Activated naive CD8-positive, alpha-beta T cell treated with anti-CD3 and anti-CD28 coated beads, Interleukin-2, amount 50 U/mL, for 16 hours (primary cell): ENCODE results near the gene DOCK4.

Experiments used
- DNase-seq: peaks from one replicate; pipeline ENCODE4 v3.0.0-alpha.2; 2020; ENCODE audit warnings: low read depth, low spot score

The DOCK4 gene

DNA sequence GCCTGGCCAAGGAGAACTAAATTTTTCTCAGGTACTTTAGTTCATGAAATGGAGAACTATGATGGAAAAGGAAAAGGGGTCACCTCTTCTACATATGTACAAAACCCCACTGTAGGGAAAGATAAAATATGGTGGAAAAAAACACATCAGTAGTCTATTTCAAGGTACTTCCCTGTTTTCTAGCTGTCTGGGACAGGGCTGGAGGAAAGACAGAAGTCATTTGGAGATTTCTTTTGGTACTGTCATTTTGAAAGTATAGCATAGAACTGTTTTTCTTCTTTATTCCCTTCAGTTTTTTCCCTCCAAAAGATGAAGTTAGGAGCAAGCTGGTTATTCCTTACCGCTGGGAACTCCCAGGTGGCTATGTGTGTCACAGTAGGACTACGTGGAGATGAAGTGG is 196.1 kb downstream of the DOCK4 start:
- no peak for DNase-seq

DNA sequence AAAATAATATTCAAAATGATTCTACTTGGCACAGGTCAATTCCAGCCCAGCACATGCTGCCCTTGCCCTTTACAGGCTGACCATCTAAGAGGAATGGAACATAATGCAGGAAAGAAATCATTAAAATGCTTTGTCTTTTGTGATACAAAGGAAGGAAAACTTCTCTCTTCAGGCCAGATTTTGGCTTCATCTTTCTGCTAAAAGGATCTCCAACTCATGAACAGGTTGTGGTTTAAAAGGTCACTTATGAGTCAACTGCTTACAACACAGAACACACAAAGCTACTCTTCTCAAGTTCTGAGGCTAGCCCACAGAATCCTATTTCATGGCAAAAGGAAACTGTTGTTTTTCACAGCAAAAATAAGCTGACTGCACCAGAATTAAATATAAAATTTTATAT is 197.1 kb downstream of the DOCK4 start:
- no peak for DNase-seq

DNA sequence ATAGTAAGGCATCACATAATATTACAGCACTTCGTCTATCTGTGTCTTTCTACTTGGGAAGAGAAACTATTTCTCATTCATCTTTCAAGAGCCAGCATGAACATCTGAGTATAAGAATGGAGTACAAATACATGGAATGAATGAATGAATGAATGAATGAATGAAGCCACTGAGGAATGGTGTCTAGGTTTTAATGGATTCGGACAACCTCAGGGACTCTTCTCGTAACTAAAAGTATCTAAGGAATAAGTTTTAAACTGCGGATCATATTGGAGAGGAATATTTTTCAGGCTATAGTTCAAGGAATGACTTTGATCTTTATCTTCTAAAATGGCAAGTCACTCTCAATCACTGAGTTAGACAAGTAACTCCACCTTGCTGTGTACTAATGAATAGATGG is 199.0 kb downstream of the DOCK4 start:
- no peak for DNase-seq

DNA sequence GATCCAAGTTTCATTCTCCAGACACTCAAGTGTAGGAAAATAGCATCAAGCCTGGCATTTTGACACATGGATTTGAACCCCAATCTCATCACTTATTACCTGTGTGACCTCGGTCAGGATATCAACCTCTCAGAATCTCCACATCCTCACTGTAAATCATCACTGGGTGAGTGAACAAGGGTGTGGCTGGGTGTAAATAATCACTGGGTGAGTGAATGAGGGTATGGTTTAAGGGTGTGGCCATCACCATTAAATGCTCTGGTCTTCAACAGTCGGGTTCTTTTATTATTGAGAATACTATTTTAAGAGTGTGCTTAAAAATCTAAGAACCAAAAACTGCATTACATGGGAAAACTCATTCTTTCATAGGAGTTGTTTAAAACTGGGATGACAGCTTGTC is 200.1 kb downstream of the DOCK4 start:
- DNase-seq: no peak

DNA sequence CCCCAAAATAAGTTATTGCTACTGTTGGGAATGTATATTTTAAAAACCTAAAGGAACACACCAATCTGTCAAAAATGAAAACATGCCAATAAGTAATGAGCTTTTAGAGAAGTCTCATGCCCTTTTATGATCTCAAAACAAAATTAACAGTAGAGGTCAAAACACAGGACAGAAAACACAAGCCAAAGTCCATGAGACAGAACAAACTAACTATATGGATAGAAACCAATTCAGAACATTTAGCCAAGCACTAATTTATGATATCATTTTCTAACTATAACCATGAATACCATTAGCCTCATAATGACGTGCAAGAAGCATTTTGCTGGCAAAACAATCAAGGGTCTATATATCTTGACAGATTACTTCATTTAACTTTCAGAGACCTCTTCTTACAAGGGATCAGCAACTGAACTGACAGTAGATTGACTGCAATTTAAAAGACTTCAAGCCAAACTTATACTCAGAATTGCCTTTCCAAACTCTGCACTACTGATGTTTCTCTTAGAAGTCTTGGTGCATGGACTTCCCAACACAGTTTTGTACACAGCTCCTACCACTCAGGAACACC is 200.9 kb downstream of the DOCK4 start:
- no peak for DNase-seq

DNA sequence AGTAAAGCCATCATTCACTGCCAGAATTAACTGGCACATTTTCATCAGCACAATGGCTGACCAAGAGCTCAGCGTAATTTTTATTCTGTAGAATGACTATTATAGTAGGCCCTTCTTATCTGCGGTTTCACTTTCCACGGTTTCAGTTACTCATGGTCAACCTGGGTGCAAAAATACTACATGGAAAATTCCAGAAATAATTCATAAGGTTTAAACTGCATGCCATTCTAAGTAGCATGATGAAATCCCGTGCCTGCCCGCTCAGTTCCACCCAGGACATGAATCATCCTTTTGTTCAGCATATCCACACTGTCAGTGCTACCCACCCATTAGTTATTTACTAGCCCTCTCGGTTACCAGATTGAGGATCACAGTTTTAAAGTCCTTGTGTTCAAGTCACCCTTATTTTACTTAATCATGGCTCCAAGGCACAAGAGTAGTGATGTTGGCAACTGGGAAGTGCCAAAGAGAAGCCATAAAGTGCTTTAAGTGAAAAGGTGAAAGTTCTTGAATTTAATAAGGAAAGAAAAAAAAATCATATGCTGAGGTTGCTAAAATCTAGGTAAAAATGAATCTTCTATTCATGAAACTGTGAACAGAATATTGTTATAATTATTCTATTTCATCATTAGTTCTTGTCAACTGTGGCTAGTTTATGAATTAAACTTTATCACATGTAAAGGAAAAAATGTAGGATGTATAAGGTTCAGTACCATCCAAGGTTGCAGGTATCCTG is 204.9 kb downstream of the DOCK4 start:
- no peak for DNase-seq

DNA sequence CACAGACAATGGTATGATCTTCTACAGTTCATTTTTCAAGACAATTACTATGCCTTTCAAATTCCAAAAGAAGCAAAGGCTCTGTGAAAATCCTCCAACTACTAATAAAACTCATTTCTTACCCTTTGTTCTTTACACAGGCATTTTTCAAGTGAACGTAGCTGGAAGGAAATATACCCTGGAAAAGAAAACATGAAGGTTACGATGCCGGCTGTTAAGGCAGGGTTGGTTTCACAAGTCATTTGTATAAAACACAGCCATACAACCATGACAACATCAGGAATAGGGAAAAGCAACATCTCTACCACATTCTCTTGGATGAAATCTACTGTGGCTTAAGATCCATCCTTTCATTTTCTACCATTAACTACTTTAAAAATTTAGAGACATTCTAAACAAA is 207.9 kb downstream of the DOCK4 start:
- no peak for DNase-seq

DNA sequence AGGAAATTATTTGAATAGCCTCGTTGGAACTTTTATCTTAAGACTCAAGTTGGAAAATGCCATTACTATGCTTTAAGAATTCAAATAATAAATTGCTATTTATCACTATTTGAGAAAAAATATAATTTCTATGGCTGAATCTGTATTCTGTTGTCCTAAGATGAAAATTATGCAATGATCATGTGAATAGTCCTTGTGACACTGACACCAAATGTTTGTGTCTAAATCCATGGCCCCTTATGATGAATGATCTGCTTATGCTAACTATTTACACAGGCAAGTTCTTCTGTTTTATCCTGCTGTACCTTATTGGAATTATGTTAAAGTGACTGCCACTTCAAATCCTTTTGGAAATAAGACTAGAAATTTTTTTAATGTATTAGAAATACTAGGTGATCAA is 208.7 kb downstream of the DOCK4 start:
- no peak for DNase-seq

DNA sequence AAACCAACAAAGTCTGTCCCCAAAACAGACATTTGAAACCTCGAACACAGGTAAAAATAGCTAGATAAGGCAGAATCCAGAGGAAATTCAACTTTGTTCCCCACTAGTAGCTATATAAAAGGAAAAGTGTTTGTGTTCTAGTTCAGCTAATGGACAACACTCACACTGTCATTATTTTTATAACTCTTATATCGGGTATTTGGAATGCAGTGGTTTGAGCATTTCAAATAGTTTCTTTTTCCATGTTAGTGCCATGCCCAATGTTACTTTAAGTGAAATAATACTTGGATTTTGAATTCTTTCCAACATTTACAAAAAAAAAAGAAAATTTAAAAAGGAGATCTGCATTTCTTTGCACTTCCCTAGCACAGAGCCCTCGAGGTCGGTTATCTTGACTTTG is 213.6 kb downstream of the DOCK4 start:
- DNase-seq: no peak

DNA sequence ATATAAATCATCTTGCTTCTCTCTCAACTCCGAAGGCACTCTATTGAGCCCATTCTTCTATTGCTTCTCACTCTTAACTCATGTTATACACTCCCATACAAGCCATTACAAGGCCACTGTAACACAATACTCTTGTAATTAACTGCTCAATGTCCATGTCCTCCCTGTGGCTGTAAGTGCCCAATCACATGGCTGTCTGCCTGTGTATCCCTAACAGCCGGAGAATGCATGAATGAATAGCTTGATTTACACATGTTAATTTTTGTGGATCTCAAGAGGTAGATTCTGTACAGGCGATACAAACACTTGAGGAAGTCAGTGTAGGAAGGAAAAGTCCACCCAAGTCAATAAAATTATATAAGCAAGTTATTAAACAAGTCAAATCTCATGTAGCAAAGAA is 215.6 kb downstream of the DOCK4 start:
- no peak for DNase-seq

DNA sequence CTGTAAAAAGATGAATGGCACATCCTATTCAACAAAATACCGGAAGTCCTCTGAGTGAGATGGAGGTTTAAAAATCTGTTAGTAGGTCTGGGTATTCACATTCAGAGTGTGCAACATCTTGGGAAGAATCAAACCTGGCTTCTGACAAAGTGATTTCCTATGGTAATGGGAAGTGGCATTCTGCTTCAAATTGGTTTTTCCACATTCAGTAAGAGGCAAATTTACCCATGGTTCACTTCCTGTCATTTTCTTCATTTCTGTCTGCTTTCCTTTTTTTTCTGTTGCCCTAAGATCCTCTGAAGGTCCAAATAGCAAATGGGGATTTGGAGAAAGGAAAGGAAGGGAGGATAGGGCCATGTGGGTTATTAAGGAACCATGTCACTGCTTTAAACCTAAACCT is 218.3 kb downstream of the DOCK4 start:
- no peak for DNase-seq

DNA sequence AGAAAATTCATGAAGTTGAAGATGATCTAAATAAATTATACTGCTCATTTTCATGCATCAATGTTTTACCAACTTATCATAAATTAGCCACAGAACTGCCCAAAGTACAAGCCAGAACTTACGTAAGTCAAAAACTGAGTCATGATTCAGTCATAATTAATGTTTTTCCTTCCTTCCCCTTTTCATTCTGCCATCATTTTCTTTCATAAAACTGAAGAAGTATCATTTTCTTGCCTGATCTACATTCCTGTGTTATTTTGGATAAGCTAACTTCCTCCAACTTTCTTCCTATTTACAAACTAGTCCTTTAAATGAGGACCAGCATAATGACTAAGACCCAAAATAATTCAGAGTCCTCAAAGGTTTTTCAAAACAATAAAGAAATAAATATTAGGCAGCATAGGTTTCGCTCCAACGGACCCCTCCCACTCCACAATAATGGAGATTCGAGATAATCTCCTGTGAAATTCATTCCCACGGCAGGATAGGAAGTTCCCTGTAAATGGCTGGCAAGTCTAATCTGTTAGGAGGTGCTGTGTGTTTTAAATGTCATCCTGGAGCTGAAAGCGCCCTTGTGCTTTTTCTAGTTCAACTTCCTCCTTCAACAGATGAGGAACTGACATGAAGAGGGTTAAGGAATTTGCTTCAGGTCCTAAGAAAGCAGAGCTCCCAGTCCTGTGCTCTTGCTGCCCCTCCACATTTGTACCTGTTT is 218.9 kb downstream of the DOCK4 start:
- DNase-seq: no peak

DNA sequence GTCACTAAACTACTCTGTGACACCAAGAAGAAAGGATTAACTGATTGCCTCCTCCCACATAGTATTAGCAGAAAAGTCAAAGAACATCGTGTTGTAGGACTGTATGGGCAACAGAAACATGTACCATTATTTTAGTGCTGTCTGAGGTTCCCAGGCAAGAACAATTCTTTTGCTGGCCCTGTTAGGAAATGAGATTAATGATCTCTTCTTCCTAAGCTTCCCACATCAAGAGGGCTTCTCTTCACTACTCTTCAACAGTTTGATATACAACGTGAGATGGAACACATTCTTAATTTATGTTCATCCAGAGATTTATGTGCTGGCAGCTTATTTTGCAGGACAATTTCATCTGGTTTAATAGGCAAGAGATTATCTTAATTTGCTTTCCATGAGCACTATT is 219.6 kb downstream of the DOCK4 start:
- no peak for DNase-seq

DNA sequence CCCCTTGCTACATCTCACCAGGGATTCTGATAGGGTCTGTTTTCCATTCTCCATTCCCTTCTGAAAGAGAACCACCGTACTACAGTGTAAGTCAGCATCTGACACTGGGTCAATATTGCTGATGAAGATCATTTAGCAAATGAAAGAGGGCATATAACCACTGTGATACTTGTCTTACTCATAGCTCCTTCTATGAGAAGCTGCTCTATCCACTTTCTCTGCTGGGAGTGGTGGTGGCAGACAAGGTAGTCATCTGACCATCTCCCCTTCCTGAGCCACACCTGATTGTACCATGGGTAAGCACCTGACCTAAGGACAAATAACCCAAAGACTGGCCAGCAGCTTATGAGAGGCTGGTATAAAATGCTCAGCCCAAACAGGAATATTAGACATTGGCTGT is 220.4 kb downstream of the DOCK4 start:
- DNase-seq: no peak

DNA sequence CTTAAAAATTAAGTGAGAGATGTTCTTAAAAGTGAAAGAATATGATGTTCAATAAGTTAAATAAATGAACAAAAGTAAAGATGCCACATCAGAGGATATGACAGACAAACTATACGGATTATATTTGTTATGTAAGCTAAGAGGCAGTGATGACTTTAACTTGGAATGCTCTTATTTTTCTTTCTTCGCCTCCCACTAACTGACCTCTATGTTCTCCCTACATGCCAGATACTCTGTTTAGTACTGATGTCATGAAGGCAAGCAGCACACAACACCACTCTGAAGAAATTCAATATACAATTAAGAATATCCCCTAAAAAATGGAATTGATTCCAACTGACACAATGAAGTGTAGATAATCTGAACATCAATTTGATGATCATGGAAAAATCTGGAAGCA is 223.4 kb downstream of the DOCK4 start:
- no peak for DNase-seq

DNA sequence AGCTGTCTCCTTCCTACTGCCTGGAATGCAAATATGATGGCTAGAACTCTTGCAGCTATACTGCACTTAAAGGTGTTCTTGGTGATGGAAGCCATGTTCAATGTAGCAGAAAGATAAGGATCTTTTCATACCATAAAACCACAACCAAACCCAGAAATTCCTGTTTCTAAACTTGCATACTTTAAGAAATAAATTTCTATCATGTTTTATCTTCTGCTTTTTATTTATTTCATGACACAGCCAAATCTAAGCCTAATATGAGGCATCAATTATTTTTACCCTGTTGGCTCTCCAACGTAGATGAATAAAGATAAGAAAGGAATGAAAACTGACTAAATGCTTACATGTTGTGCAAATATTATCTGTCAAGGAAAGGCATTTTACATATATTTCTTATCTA is 224.1 kb downstream of the DOCK4 start:
- DNase-seq: no peak

DNA sequence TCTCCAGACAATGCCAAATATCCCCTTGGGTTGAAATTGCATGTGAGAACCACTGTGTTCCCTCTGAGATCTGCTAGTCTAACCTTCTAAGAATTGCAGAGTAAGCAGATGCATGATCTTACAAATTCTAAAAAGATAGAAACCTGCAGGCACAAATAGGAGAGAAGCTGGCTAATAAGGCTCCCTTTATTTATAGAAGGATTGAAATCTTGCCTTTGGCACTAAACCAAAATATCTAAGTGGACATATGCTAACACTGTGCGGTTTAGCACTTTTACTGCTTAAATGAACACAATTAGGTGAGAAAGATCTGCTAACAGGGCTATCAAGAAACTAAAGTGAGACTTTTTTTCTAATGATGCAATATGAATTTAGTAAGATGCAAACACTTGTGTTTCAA is 225.5 kb downstream of the DOCK4 start:
- no peak for DNase-seq

DNA sequence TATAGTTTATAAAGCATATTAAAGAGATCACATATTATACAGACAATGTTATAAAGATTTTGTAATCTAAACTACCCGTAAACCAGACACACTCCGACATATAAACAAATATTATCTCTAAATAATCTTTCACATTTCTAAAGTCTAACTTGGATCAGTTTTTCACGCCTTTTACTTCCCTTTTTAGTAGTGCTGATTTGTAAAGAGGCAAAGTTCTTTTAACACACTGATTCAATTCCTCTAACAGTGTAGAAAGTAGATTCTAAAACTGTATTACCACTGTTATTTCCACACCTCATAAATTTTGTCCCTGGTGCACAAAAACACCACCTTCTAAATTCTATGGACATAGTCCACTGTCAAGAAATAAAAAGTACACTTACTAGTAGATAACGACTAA is 230.9 kb downstream of the DOCK4 start:
- no peak for DNase-seq

DNA sequence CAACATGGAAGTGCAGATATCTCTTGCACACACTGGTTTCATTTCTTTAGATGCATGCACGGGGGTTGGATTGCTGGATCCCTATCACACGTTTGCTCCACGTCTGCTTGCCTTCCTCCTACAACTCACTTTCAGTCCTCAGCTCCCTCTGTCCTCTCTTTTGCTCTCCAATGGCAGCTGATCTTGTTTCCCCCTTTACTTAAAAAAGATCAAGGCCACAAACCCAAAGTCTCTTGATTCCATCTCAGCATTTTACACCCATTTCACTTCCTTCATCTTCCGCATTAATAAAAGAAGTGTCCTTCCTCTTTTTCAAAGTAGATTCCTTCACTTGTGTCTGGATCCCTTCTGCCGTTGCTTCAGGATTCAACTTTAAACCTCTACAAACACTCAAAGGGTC is 245.2 kb downstream of the DOCK4 start:
- DNase-seq: no peak

DNA sequence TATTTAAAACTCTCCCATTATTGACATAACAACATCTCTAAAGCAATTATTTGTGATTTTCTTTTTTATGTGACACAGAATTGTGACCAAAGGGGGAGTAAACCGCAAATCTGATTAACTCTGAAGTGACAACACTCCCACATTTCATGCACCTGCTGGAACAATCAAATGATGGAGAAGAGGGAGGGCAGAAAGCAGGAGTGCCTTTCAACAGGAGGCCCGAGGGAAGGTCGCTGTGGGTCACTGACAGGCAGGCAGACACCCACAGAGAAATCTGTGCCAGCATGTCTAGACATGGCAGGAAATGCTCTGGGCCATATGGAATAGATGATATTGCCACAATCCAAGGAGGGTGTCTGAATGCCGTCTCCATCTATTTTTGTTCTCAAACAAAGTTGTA is 247.3 kb downstream of the DOCK4 start:
- no peak for DNase-seq

DNA sequence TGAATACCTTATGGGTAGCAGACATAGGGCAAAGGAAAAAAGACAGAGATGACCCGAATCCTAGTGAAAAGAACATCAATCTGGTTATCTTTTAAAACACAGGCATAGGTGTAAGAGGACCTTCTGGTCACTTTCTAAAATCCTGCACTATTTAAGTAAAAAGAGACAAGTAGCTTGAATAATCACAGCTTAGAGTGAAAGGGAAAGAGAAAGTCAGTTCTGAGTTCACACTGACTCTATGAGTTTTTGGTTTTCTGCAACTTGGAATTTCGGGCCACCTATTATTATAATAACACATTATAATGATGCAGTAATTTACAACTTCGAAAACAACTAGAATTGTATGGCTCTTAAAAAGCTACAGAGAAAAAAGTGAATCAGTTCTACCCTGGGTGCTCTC is 247.8 kb downstream of the DOCK4 start:
- DNase-seq: no peak

DNA sequence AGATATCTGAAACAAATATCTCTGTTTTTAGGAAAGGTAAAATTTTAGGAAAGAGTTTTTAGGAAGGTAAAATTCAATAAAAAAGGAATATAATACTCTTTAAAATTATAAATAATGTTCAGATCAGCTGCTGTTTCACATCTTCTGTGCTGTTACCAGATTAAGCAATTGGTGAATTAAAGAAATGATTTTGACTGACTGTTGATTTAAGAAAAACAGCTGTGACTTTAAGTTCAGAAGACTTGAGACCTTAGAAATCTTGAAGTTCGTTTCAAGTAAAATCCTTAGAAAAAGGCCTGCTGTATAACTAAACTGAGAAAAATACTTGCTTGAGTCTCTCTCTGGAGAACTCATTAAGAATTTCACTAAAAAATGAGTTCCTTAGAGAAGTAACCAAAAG is 250.6 kb downstream of the DOCK4 start:
- DNase-seq: no peak
